ENCODE results near the gene LRRC4B.

LRRC4B gene

DNA sequence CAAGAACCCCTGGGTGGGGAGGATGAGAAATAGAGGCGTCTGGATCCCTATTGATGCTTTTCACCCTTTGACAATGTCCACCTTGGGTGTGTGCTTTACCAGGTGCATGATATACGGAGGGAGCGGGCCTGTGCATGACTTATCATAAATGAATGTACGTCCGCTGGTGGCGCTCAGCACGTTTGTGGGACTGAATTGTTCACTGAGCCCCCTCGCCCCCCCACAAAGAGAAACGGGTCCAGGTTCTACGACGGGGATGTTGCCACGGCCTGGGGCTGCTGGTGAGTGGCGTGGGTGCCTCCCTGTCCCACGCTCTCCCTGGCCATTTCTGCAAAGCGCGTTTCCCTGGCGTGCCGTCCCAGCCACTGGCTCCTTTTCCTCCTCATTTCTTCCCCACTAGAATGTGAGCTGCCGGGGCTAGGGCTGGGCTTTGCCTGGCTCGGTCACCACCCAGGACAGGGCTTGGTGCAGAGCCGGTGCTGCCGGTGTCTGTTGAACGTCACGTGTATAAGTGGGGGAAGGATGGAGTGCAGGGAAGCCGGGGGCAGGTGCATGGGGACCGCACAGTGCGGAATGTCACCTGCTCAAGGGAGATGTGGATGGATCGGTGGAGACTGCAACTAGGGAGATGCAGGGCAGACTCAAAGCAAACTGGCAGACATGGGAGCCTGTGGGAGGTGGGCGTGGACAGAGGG is 21.6 kb downstream of the LRRC4B start:
- CTCF ChIA-PET = interaction anchor here (0.5 to 4.9 kb wide), 5 partner anchors 9 to 190 kb away, joined by 4 to 40 read pairs (median 5); no protein-coding TSS in a partner anchor
- Histone ChIP-seq H3K36me3 (ENCODE audit: control insufficient read depth in 2 of 2, insufficient read depth in 1 of 2, low read length in 2 of 2) (no peaks in the 10 kb centered on the region; a peak in 1 of 3 replicates), H3K9me3 (ENCODE audit: control insufficient read depth, insufficient read depth, low read depth, low read length) (no peaks in the 10 kb centered on the region), H3K4me1 (ENCODE audit: control insufficient read depth, insufficient read depth, low read length) (no peaks in the 10 kb centered on the region; the same call in 1 of the 2 replicates), H3K4me3 (ENCODE audit: low read depth, low read length) (no peak overlapping the region), H3K27ac (ENCODE audit: extremely low read depth, low read depth, low read length) (no peak overlapping the region)
- TF ChIP-seq ZNF174 (tag by site-specific recombination; IDR thresholded peaks at IDR 0.05) (no peak), ZFP69B (tag by site-specific recombination; IDR thresholded peaks at IDR 0.05) (no peak)
- POLR2A ChIA-PET = no interaction called here

DNA sequence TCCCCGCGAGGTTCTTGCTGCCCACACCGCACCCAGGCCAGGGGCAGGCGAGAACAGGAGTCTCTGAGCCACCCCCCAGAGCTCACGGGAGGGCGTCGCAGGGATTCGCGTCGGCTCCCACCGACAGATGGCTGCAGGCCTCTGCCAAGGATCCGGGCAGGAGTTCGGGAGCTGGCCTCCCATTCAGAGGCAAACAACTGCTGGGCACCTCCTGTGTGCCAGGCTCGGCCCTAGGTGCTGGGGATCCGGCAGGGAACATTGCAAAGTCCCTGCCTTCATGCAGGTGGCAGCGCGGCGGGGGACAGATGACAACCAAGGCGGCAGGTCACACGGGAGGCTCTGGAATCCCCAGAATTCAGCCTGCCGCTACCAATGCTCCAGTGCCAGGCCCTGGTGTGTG is 25.3 kb downstream of the LRRC4B start:
- no peaks in the 10 kb centered on the region for H3K9me3 ChIP-seq (ENCODE audit: control insufficient read depth, insufficient read depth, low read depth, low read length)
- H3K4me3 ChIP-seq (ENCODE audit: low read depth, low read length) = no peak overlapping the region
- no peaks in the 10 kb centered on the region; a peak in 1 of 3 replicates for H3K36me3 ChIP-seq (ENCODE audit: control insufficient read depth in 2 of 2, insufficient read depth in 1 of 2, low read length in 2 of 2)
- ChIA-PET CTCF (interaction anchor here (0.8 to 2.0 kb wide), 3 partner anchors 9 to 17 kb away, joined by 3 to 8 read pairs (median 6); no protein-coding TSS in a partner anchor), POLR2A (no interaction called here)
- H3K4me1 ChIP-seq (ENCODE audit: control insufficient read depth, insufficient read depth, low read length) = no peaks in the 10 kb centered on the region
- H3K27ac ChIP-seq (ENCODE audit: extremely low read depth, low read depth, low read length) = no peak overlapping the region
- no peak for TF ChIP-seq ZNF544 (tag by site-specific recombination; IDR thresholded peaks at IDR 0.05)
- TF ChIP-seq, protein P1, sequence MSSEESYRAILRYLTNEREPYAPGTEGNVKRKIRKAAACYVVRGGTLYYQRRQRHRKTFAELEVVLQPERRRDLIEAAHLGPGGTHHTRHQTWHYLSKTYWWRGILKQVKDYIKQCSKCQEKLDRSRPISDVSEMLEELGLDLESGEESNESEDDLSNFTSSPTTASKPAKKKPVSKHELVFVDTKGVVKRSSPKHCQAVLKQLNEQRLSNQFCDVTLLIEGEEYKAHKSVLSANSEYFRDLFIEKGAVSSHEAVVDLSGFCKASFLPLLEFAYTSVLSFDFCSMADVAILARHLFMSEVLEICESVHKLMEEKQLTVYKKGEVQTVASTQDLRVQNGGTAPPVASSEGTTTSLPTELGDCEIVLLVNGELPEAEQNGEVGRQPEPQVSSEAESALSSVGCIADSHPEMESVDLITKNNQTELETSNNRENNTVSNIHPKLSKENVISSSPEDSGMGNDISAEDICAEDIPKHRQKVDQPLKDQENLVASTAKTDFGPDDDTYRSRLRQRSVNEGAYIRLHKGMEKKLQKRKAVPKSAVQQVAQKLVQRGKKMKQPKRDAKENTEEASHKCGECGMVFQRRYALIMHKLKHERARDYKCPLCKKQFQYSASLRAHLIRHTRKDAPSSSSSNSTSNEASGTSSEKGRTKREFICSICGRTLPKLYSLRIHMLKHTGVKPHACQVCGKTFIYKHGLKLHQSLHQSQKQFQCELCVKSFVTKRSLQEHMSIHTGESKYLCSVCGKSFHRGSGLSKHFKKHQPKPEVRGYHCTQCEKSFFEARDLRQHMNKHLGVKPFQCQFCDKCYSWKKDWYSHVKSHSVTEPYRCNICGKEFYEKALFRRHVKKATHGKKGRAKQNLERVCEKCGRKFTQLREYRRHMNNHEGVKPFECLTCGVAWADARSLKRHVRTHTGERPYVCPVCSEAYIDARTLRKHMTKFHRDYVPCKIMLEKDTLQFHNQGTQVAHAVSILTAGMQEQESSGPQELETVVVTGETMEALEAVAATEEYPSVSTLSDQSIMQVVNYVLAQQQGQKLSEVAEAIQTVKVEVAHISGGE (tag by site-specific recombination; conservative IDR thresholded peaks at IDR 0.05; ENCODE audit: low read depth) = no peak
- no peak for TF ChIP-seq ZNF747 (tag by site-specific recombination; IDR thresholded peaks at IDR 0.05)
- no peak for TF ChIP-seq ZNF785 (tag by site-specific recombination; IDR thresholded peaks at IDR 0.05)
- no peak for TF ChIP-seq ZXDB (tag by site-specific recombination; IDR thresholded peaks at IDR 0.05)
- TF ChIP-seq, protein P2, sequence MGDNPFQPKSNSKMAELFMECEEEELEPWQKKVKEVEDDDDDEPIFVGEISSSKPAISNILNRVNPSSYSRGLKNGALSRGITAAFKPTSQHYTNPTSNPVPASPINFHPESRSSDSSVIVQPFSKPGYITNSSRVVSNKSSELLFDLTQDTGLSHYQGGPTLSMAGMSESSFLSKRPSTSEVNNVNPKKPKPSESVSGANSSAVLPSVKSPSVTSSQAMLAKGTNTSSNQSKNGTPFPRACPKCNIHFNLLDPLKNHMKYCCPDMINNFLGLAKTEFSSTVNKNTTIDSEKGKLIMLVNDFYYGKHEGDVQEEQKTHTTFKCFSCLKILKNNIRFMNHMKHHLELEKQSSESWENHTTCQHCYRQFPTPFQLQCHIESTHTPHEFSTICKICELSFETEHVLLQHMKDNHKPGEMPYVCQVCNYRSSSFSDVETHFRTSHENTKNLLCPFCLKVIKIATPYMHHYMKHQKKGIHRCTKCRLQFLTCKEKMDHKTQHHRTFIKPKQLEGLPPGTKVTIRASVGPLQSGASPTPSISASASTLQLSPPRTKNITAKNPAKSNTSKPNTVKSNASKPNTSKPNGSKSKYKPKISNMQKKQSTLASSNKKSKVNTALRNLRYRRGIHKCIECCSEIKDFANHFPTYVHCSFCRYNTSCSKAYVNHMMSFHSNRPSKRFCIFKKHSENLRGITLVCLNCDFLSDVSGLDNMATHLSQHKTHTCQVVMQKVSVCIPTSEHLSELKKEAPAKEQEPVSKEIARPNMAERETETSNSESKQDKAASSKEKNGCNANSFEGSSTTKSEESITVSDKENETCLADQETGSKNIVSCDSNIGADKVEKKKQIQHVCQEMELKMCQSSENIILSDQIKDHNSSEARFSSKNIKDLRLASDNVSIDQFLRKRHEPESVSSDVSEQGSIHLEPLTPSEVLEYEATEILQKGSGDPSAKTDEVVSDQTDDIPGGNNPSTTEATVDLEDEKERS (tag by site-specific recombination; IDR thresholded peaks at IDR 0.05) = no peak
- TF ChIP-seq KLF16 (tag by site-specific recombination; IDR thresholded peaks at IDR 0.05) = no peak
- TF ChIP-seq, protein P3, sequence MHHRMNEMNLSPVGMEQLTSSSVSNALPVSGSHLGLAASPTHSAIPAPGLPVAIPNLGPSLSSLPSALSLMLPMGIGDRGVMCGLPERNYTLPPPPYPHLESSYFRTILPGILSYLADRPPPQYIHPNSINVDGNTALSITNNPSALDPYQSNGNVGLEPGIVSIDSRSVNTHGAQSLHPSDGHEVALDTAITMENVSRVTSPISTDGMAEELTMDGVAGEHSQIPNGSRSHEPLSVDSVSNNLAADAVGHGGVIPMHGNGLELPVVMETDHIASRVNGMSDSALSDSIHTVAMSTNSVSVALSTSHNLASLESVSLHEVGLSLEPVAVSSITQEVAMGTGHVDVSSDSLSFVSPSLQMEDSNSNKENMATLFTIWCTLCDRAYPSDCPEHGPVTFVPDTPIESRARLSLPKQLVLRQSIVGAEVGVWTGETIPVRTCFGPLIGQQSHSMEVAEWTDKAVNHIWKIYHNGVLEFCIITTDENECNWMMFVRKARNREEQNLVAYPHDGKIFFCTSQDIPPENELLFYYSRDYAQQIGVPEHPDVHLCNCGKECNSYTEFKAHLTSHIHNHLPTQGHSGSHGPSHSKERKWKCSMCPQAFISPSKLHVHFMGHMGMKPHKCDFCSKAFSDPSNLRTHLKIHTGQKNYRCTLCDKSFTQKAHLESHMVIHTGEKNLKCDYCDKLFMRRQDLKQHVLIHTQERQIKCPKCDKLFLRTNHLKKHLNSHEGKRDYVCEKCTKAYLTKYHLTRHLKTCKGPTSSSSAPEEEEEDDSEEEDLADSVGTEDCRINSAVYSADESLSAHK (tag by site-specific recombination; IDR thresholded peaks at IDR 0.05) = no peak
- TF ChIP-seq, protein P4, sequence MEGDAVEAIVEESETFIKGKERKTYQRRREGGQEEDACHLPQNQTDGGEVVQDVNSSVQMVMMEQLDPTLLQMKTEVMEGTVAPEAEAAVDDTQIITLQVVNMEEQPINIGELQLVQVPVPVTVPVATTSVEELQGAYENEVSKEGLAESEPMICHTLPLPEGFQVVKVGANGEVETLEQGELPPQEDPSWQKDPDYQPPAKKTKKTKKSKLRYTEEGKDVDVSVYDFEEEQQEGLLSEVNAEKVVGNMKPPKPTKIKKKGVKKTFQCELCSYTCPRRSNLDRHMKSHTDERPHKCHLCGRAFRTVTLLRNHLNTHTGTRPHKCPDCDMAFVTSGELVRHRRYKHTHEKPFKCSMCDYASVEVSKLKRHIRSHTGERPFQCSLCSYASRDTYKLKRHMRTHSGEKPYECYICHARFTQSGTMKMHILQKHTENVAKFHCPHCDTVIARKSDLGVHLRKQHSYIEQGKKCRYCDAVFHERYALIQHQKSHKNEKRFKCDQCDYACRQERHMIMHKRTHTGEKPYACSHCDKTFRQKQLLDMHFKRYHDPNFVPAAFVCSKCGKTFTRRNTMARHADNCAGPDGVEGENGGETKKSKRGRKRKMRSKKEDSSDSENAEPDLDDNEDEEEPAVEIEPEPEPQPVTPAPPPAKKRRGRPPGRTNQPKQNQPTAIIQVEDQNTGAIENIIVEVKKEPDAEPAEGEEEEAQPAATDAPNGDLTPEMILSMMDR (tag by site-specific recombination; IDR thresholded peaks at IDR 0.05) = no peak
- TF ChIP-seq ZNF121 (tag by site-specific recombination; IDR thresholded peaks at IDR 0.05) = no peak
- TF ChIP-seq, protein P5, sequence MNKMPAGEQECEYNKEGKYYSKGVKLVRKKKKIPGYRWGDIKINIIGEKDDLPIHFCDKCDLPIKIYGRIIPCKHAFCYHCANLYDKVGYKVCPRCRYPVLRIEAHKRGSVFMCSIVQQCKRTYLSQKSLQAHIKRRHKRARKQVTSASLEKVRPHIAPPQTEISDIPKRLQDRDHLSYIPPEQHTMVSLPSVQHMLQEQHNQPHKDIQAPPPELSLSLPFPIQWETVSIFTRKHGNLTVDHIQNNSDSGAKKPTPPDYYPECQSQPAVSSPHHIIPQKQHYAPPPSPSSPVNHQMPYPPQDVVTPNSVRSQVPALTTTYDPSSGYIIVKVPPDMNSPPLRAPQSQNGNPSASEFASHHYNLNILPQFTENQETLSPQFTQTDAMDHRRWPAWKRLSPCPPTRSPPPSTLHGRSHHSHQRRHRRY (tag by site-specific recombination; IDR thresholded peaks at IDR 0.05) = no peak
- no peak for TF ChIP-seq ZFP69B (tag by site-specific recombination; IDR thresholded peaks at IDR 0.05)
- TF ChIP-seq ZNF221 (tag by site-specific recombination; IDR thresholded peaks at IDR 0.05; ENCODE audit: borderline replicate concordance) = no peak
- no peak for TF ChIP-seq ZIC2 (tag by site-specific recombination; IDR thresholded peaks at IDR 0.05)
- TF ChIP-seq KLF10 (tag by site-specific recombination; IDR thresholded peaks at IDR 0.05) = no peak
- TF ChIP-seq, protein P6, sequence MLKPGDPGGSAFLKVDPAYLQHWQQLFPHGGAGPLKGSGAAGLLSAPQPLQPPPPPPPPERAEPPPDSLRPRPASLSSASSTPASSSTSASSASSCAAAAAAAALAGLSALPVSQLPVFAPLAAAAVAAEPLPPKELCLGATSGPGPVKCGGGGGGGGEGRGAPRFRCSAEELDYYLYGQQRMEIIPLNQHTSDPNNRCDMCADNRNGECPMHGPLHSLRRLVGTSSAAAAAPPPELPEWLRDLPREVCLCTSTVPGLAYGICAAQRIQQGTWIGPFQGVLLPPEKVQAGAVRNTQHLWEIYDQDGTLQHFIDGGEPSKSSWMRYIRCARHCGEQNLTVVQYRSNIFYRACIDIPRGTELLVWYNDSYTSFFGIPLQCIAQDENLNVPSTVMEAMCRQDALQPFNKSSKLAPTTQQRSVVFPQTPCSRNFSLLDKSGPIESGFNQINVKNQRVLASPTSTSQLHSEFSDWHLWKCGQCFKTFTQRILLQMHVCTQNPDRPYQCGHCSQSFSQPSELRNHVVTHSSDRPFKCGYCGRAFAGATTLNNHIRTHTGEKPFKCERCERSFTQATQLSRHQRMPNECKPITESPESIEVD (tag by site-specific recombination; IDR thresholded peaks at IDR 0.05) = no peak
